ENCODE results near the gene SIGLECL1.

The SIGLECL1 gene

GRCh38 chr19:51250786-51251467 is at the start of gene SIGLECL1:
Gene SIGLECL1, plus strand, starts transcription at chr19:51251080. Its CDS starts 12,993 bp downstream, at chr19:51264073.
- DNase-seq: no peak

DNA sequence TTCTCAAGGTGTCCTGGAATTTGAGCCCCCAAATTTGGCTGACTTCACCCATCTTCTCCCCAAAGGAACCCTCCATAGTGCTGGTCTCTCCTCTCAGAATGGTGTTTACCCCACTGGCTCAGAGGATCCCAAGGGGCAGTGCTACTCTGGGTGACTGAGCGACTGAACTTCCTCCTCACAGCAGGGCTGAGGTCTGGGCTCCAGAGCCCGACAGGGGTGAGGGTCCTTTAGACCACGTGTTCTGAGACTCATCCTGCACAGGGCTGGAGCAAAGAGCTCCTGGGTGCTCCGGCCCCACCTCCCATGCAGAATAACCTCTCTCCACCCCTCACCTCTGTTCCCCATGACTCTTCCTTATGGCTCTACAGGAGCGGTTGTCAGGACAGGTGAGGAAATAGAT is 49.2 kb upstream of the SIGLECL1 start:
- DNase-seq: no peak

GRCh38 chr19:51203916-51204315 is 47.0 kb upstream of the SIGLECL1 start:
- DNase-seq: no peak

GRCh38 chr19:51204321-51204720 is 46.6 kb upstream of the SIGLECL1 start:
- no peak for DNase-seq

DNA sequence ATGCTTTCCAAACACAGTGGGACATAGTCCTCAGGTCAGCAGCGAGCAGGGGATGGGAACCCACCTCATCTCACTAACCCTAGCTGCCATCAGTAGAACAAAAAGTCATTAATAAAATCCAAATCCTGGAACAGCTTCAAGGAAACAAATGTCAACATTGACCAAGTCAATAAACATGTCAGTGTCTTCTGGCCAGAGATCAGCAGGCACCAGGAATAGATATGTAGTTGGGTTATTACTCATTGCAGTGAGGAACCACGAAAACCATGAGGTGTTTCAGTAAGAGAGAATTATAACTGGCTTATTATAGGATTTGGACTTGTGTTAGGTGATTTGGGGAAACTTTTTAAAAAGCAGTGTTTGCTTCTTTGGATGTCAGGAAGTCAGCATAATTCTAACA is 43.1 kb upstream of the SIGLECL1 start:
- DNase-seq: no peak

DNA sequence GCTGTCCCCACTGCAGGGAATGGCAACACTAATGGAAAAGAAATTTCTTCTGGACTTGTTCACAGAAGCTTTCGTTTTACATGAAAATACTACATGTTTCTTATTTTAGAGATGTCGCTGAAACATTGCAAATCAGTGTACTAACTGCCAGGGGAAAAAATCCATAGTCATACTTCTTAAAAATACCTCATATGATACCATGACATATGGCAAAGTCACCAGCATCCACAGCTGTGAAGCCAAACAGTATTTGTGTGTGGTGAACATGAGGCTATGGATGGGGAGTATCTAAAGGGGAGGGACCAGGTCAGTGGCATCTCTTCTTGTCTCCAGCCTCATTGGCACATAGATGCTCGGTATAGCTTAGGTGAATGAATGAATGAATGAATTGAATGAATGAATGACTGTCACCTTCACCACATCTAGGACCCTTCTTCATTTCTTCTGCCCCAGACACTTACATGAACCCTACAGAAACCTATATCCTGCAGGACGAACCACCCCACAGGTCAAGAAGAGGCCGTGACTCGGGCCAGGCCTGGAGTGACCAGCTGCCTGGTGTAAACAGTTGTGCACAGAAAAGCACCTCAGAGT is 40.6 kb upstream of the SIGLECL1 start:
- no peak for DNase-seq

DNA sequence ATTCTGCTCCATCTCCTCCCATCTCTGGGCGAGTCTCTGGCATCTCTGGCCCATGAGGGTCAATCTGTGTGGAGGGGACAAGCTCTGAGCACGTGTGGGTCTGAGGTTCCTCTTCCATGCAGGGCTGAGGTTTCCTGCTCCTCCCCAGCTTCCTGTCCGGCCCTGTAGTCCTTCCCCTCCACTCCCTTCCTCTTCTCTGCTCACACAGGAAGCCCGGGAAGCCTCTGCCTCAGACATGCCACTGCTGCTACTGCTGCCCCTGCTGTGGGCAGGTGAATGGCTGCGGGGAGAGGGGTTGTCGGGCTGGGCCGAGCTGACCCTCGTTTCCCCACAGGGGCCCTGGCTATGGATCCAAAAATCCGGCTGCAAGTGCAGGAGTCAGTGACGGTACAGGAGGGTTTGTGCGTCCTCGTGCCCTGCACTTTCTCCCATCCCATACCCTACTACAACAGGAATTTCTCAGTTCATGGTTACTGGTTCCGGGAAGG is 40.0 kb upstream of the SIGLECL1 start:
- peak in 9 of 56 donors; percentile 2 to 22 (median 11) for DNase-seq

DNA sequence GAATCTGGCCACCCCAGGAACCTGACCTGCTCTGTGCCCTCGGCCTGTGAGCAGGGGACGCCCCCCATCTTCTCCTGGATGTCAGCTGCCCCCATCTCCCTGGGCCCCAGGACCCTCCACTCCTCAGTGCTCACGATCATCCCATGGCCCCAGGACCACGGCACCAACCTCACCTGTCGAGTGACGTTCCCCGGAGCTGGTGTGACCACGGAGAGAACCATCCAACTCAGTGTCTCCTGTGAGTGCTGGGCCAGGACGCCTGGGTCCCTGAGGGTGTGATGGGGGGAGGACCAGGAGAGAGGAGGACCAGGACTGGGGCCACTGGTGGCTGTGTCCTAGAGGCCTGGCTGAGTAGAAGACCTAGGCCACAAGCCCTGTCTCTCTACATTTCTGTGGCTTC is 39.0 kb upstream of the SIGLECL1 start:
- DNase-seq: no peak

DNA sequence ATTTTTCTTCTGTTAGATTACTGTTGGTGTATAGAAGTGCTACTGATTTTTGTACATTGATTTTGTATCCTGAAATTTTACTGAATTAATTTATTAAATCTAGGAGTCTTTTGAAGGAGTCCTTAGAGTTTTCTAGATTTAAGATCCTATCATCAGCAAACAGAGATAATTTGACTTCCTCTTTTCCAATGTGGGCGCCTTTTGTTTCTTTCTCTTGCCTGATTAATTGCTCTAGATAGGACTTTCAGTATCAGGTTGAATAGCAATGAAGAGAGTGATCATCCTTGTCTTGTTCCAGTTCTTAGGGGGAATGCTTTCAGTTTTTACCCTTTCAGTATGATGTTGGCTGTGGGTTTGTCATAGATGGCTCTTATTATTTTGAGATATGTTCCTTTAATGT is 31.6 kb upstream of the SIGLECL1 start:
- no peak for DNase-seq

GRCh38 chr19:51219971-51220370 is 30.9 kb upstream of the SIGLECL1 start:
- no peak for DNase-seq

DNA sequence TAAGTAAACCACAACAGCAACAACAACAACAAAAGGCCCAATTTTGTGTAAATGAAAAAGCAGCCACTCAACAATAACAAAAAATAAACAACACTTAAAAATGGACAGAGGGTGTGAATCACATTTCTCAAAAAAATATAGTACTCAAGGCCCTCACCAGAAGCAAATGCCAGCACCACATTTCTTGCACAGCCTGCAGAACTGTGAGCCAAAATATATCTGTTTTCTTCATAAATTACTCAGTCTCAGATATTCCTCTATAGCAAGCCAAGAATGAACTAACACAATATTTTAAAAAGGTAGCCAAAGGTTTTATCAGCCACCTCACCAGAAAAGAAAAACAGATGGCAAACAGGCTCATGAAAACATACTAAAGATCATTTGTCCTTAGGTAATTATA is 29.9 kb upstream of the SIGLECL1 start:
- DNase-seq: no peak

DNA sequence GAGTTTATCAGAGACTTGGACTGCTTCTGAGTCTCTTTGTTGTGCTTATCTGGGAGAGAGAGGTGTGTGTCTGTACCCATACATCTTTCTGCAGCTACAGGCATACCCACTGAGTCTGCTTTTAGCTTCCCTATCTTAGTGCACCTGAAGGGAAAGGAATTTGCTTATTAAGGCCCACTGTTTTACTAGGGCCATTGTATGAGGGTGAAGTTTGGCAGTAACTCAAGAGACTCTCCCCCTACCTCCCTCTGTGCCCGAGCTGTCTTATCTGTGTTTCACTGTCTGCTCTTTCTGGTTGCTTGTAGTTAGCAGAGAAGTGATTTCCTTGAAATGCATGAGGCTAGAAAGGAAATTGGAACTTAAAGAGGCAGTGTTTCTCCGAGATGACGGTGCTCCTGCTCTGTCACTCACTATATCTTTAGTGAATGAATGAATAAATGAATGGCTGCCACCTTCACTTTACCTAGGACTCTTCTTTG is 26.7 kb upstream of the SIGLECL1 start:
- no peak for DNase-seq

DNA sequence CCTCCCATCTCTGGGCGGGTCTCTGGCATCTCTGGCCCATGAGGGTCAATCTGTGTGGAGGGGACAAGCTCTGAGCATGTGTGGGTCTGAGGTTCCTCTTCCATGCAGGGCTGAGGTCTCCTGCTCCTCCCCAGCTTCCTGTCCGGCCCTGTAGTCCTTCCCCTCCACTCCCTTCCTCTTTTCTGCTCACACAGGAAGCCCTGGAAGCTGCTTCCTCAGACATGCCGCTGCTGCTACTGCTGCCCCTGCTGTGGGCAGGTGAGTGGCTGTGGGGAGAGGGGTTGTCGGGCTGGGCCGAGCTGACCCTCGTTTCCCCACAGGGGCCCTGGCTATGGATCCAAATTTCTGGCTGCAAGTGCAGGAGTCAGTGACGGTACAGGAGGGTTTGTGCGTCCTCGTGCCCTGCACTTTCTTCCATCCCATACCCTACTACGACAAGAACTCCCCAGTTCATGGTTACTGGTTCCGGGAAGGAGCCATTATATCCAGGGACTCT is 25.9 kb upstream of the SIGLECL1 start, which contains the start of gene CD33:
Gene CD33, plus strand, starts transcription at position 183 of the 496 bp plus-strand sequence. Its CDS starts 39 bp downstream, at position 222.
- DNase-seq: peak in 13 of 56 donors; percentile 0 to 23 (median 7)

- no peak for DNase-seq
Measured at GRCh38 chr19:51226067-51226466, 24.8 kb upstream of the SIGLECL1 start.

DNA sequence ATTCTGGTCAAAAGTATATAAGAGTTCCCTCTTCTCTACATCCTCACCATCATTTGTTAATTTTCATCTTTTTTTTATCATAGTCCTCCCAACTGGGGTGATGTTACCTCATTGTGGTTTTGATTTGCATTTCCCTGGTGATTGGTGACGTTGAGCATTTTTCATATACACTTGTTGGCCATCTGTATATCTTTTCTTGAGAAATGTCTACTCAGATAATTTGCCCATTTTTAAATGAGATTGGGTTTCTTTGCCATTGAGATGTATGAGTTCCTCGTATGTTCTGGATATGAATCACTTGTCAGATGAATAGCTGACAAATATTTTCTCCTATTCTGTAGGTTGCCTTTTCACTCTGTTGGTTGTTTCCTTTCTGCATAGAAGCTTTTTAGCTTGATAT is 23.6 kb upstream of the SIGLECL1 start:
- DNase-seq: no peak

- no peak for DNase-seq
Measured at GRCh38 chr19:51227966-51228365, 22.9 kb upstream of the SIGLECL1 start.

DNA sequence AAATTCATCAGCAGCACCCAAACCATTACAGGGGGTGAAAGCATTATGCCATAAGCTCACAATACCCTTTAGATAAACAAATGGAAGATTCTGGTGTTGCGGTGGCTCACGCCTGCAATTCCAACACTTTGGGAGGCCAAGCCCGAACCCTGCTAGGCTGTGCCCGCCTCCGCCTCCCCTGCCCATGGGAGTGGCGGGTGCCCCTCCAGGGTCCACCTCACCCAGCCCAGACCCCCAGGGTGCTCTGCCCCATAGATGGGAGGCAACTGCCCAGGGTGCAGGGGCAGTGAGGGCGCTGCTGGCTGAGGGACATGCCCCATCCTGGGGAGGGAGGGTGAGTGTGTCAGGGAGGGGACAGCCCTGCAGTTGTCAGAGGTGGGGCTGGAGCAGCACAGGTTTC is 10.0 kb upstream of the SIGLECL1 start:
- no peak for DNase-seq

GRCh38 chr19:51242881-51243630 is 7.8 kb upstream of the SIGLECL1 start:
- DNase-seq: no peak

DNA sequence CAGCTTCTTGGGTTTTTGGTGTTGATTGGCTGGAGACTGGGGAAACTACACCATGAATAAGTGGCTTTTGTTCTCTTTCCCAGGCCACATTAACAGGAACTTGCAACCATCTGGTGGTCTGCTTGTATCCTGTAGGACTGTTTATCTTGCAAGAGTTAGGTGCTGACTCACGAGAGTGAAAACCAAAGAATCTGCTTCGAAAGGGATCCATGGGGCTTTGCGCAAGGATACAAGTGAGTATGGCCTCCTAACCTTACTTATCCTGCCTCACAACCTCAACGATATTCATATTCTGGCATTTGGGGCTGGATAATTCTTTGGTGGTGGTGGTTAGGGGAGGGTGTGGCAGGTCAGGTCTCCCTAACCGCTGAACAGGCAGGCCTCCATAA is 4.7 kb upstream of the SIGLECL1 start:
- no peak for DNase-seq

DNA sequence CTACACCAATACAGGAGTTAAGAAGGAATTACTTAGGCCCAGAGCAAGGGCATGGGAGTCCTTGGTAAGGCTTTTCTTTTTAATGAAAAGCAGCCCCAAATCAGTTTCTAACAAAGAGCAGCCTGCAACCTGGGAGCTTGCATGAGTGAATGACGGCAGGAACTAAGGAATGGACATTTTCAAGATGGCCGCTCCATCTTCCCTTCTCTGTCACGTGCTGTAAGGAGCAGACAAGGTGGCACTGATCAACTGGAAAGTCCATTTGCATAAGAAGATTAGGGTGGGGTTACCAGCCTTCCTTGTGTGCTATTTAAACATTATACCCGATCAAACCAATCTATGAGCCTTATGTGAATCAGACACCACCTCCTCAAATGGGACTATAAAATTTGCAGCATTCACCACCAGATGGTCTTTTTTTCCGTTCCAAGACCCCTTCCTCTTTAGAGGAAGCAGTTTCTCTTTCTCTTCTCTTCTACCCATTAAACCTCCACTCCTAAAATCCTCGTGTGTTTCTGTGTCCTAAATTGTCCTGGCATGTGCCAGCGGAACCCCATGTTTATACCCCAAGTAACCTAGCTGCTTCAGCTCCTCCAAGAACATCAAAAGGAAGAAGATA is 2.8 kb upstream of the SIGLECL1 start:
- no peak for DNase-seq

GRCh38 chr19:51251468-51251820 is 564 bp downstream of the SIGLECL1 start:
- no peak for DNase-seq
